ENCODE results near the gene CLSTN3. TPM values are rescaled to one million over a fixed set of nuclear protein-coding genes. Genes with fewer than 3 reads are reported as not detected.

Gene CLSTN3
- total RNA-seq, 1 donor from 2014 or later: 46.2 TPM

DNA sequence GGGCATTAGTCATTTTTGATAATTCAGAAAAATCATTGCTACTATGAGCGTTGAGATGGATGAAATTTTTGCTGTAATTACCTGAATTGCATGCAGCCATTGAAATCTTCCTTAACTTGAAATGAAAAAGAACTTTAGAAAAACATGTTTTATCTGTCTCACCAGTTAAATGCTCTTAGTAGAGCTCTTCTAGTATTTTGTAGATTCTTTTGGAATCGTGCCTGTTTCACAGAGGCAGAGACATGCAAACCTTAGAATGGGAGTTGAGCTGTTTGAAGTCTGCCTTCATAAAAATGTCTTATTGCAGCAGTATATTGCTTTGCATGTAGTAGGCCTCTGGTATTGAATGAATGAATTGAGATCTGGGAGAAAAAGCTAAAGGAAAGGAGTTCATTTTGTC lies 63.5 kb downstream of the CLSTN3 start:
- no peak for DNase-seq (ENCODE audit: extremely low spot score in 2 of 2)
- TF ChIP-seq POLR2AphosphoS5 (IDR thresholded peaks at IDR 0.05; ENCODE audit: insufficient read depth in 1 of 2, low read depth in 1 of 2) (no peak), CTCF (IDR thresholded peaks at IDR 0.05) (no peak), POLR2A (IDR thresholded peaks at IDR 0.05) (no peak)
- Histone ChIP-seq H3K4me1 (peaks cover 26% of the 10 kb centered on the region), H3K27ac (no peak overlapping the region), H3K27me3 (no peaks in the 10 kb centered on the region), H3K36me3 (peaks cover 0 to 17% of the 10 kb centered on the region in 2 donors), H3K4me3 (no peak overlapping the region), H3K9me3 (no peaks in the 10 kb centered on the region)
- intact Hi-C loops (cut with DNase I): no loop called here

DNA sequence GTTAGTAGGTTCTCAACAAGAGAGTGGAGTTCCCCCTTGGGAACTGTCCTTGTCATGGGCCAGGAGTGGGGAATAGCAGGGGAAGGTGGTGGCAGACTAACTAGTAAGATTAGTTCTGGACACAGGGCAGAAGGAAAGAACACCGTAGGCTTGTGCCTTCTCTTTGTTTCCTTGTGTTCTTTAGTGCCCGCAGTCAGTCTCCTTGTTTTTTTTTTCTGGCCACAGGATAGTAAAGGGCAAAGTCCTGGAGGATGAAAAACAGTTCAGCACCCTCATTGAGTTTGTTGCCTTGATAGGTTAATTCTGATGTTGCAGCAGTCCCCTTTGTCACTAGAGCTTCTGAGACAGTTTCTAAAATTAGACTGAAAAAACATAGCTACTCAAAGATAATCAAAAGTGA lies 67.7 kb downstream of the CLSTN3 start:
- no peak for TF ChIP-seq CTCF (IDR thresholded peaks at IDR 0.05)
- TF ChIP-seq POLR2AphosphoS5 (IDR thresholded peaks at IDR 0.05; ENCODE audit: insufficient read depth in 1 of 2, low read depth in 1 of 2): no peak
- no peak for TF ChIP-seq POLR2A (IDR thresholded peaks at IDR 0.05)
- intact Hi-C loops (cut with DNase I): no loop called here
- Histone ChIP-seq H3K36me3 (peaks cover 4 to 32% of the 10 kb centered on the region in 2 donors), H3K27ac (no peak overlapping the region), H3K4me1 (no peaks in the 10 kb centered on the region), H3K4me3 (no peak overlapping the region), H3K27me3 (no peaks in the 10 kb centered on the region), H3K9me3 (no peaks in the 10 kb centered on the region)
- no peak for DNase-seq (ENCODE audit: extremely low spot score in 2 of 2)

GRCh38 chr12:7203109-7203508 lies 72.9 kb downstream of the CLSTN3 start:
- TF ChIP-seq CTCF (IDR thresholded peaks at IDR 0.05) (no peak), POLR2AphosphoS5 (IDR thresholded peaks at IDR 0.05; ENCODE audit: insufficient read depth in 1 of 2, low read depth in 1 of 2) (no peak), POLR2A (IDR thresholded peaks at IDR 0.05) (no peak)
- intact Hi-C loops (cut with DNase I): no loop called here
- no peaks in the 10 kb centered on the region for H3K27me3 ChIP-seq
- DNase-seq (ENCODE audit: extremely low spot score in 2 of 2): no peak
- H3K9me3 ChIP-seq: no peaks in the 10 kb centered on the region
- H3K4me1 ChIP-seq: no peaks in the 10 kb centered on the region
- no peak overlapping the region for H3K27ac ChIP-seq
- H3K36me3 ChIP-seq: peaks cover 4 to 64% of the 10 kb centered on the region in 2 donors
- no peak overlapping the region for H3K4me3 ChIP-seq

DNA sequence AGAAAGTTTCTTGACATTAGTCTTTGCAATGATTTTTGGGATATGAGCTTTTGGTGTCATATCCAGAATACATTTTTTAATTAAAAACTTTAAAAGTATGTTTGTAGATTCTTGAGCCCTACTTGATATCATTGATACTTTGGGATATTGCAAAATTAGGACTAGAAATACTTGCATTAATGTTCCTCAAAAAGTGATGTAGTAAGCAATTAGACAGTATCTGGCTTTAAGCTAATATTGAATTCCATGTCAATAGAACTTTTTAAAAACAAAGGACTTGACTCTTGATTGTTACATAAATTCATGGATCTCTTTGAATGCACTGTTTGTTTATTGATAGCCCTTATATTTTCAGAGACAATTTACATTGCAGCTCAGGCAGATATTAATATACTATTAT lies 74.9 kb downstream of the CLSTN3 start:
- Histone ChIP-seq H3K9me3 (no peaks in the 10 kb centered on the region), H3K27me3 (no peaks in the 10 kb centered on the region), H3K4me1 (no peaks in the 10 kb centered on the region), H3K27ac (no peak overlapping the region), H3K36me3 (peaks cover 4 to 84% of the 10 kb centered on the region in 2 donors), H3K4me3 (no peak overlapping the region)
- TF ChIP-seq POLR2AphosphoS5 (IDR thresholded peaks at IDR 0.05; ENCODE audit: insufficient read depth in 1 of 2, low read depth in 1 of 2): no peak
- intact Hi-C loops (cut with DNase I): no loop called here
- DNase-seq (ENCODE audit: extremely low spot score in 2 of 2): no peak

DNA sequence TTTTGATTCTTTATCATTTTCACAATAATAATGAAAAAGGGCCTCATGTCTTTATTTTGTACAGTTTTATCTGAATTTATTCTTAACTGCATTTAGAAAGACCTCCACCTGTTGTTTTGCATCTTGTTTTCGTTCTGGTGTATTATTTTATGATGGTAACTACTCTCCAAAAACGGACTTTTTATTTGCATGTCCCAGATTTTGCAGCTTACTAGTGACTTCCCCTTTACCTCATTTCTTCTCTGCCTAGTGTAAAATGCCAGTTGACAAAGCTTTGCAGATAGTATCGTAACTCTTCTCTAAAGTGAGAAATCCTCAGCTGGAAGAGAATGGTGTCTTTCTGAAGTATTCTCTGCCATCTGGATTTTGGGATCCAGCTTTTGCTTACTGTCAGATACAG lies 76.5 kb downstream of the CLSTN3 start:
- DNase-seq (ENCODE audit: extremely low spot score in 2 of 2): no peak

More for the DNA sequence above, 76.5 kb downstream of the CLSTN3 start:
- Histone ChIP-seq H3K27ac (no peak overlapping the region), H3K4me1 (no peaks in the 10 kb centered on the region), H3K9me3 (no peaks in the 10 kb centered on the region), H3K36me3 (peaks cover 0 to 96% of the 10 kb centered on the region in 2 donors), H3K4me3 (no peak overlapping the region), H3K27me3 (no peaks in the 10 kb centered on the region)
- no peak for TF ChIP-seq CTCF (IDR thresholded peaks at IDR 0.05)
- TF ChIP-seq POLR2AphosphoS5 (IDR thresholded peaks at IDR 0.05; ENCODE audit: insufficient read depth in 1 of 2, low read depth in 1 of 2): no peak
- TF ChIP-seq POLR2A (IDR thresholded peaks at IDR 0.05): no peak
- intact Hi-C loops (cut with DNase I): no loop called here
